NCI-H82 treated with DMSO at 0.1 percent for 48 hours (cell line): ENCODE data around the gene RPL13A.
"Not testable (repeated sequence)": the region's sequence is repeated elsewhere in the genome, so short reads cannot be mapped to it uniquely, and the experiment has no call there.

Source experiments
- DNase-seq: peaks from one replicate; lab custom pipeline; 2025; ENCODE audit not compliant: unreplicated experiment; lab: John Stamatoyannopoulos, UW

RPL13A gene

GRCh38 chr19:49455773-49456172 is 31.6 kb upstream of the RPL13A start:
- DNase-seq: no peak

GRCh38 chr19:49456326-49456725 is 31.1 kb upstream of the RPL13A start:
- DNase-seq: no peak

- DNase-seq: no peak
Observed at GRCh38 chr19:49458567-49458903, 28.9 kb upstream of the RPL13A start.

- no peak for DNase-seq
Observed at GRCh38 chr19:49459388-49459787, 28.0 kb upstream of the RPL13A start.

GRCh38 chr19:49461130-49461529 is 26.3 kb upstream of the RPL13A start:
- not testable (repeated sequence) for DNase-seq

GRCh38 chr19:49461656-49462055 is 25.8 kb upstream of the RPL13A start:
- no peak for DNase-seq

GRCh38 chr19:49462492-49462891 is 24.9 kb upstream of the RPL13A start:
- no peak for DNase-seq

GRCh38 chr19:49463960-49464740 is 23.3 kb upstream of the RPL13A start:
- DNase-seq: no peak

GRCh38 chr19:49465371-49465770 is 22.0 kb upstream of the RPL13A start:
- no peak for DNase-seq

GRCh38 chr19:49468199-49468598 is 19.2 kb upstream of the RPL13A start:
- no peak for DNase-seq

- DNase-seq: no peak
Observed at GRCh38 chr19:49468746-49469447, 18.5 kb upstream of the RPL13A start.

- no peak for DNase-seq
Observed at GRCh38 chr19:49469828-49470614, 17.4 kb upstream of the RPL13A start.

- no peak for DNase-seq
Observed at GRCh38 chr19:49470615-49470978, 16.8 kb upstream of the RPL13A start.

GRCh38 chr19:49472936-49473335 is 14.5 kb upstream of the RPL13A start:
- no peak for DNase-seq

- not testable (repeated sequence) for DNase-seq
Observed at GRCh38 chr19:49473501-49473867, 13.9 kb upstream of the RPL13A start.

- peak; percentile 36 for DNase-seq
Observed at GRCh38 chr19:49473868-49474541, 13.4 kb upstream of the RPL13A start, which contains the start of gene FLT3LG. TSS of gene FLT3LG (plus strand) at chr19:49474215. CDS start at chr19:49474640, 425 bp downstream.

GRCh38 chr19:49474542-49474924 is 12.9 kb upstream of the RPL13A start:
- no peak for DNase-seq

- DNase-seq: no peak
Observed at GRCh38 chr19:49475191-49475917, 12.1 kb upstream of the RPL13A start.

GRCh38 chr19:49475995-49476880 is 11.2 kb upstream of the RPL13A start:
- DNase-seq: peak; percentile 61
